Activated CD4-positive, alpha-beta T cell treated with anti-CD3 and anti-CD28 coated beads, Interleukin-2, amount 50 U/mL, for 16 hours (primary cell): ENCODE measurements around the gene MEIS1.

ENCODE experiments used
- DNase-seq: peaks from one replicate; pipeline ENCODE4 v3.0.0-alpha.2; 2020

MEIS1 gene

GRCh38 chr2:66541646-66542045, 106.7 kb downstream of the MEIS1 start:
- no peak for DNase-seq

- no peak for DNase-seq
These were observed 108.4 kb downstream of the MEIS1 start for GRCh38 chr2:66543257-66543767.

GRCh38 chr2:66544258-66544657, 109.3 kb downstream of the MEIS1 start:
- no peak for DNase-seq

- DNase-seq = no peak
These were observed 110.3 kb downstream of the MEIS1 start for GRCh38 chr2:66545258-66545657.

- no peak for DNase-seq
These were observed 112.2 kb downstream of the MEIS1 start for GRCh38 chr2:66547118-66547517.

- DNase-seq = no peak
These were observed 113.0 kb downstream of the MEIS1 start for GRCh38 chr2:66547887-66548286.

GRCh38 chr2:66548422-66548821, 113.5 kb downstream of the MEIS1 start:
- no peak for DNase-seq

GRCh38 chr2:66550826-66551225, 115.9 kb downstream of the MEIS1 start:
- no peak for DNase-seq

- no peak for DNase-seq
These were observed 118.4 kb downstream of the MEIS1 start for GRCh38 chr2:66553370-66553769.

GRCh38 chr2:66555091-66555490, 120.2 kb downstream of the MEIS1 start:
- DNase-seq = no peak

GRCh38 chr2:66555501-66556324, 120.8 kb downstream of the MEIS1 start:
- no peak for DNase-seq

GRCh38 chr2:66559672-66560071, 124.7 kb downstream of the MEIS1 start:
- no peak for DNase-seq

GRCh38 chr2:66560683-66561082, 125.8 kb downstream of the MEIS1 start:
- no peak for DNase-seq

GRCh38 chr2:66561645-66562303, 126.8 kb downstream of the MEIS1 start:
- DNase-seq = no peak

GRCh38 chr2:66562304-66562685, 127.4 kb downstream of the MEIS1 start:
- no peak for DNase-seq

- no peak for DNase-seq
These were observed 128.5 kb downstream of the MEIS1 start for GRCh38 chr2:66563473-66563872.

GRCh38 chr2:66565291-66565690, 130.4 kb downstream of the MEIS1 start:
- DNase-seq = no peak

GRCh38 chr2:66566726-66567399, 131.9 kb downstream of the MEIS1 start:
- no peak for DNase-seq

GRCh38 chr2:66567729-66568128, 132.8 kb downstream of the MEIS1 start:
- no peak for DNase-seq

- no peak for DNase-seq
These were observed 133.8 kb downstream of the MEIS1 start for GRCh38 chr2:66568650-66569300.

- no peak for DNase-seq
These were observed 134.5 kb downstream of the MEIS1 start for GRCh38 chr2:66569321-66569851.

- DNase-seq = no peak
These were observed 135.0 kb downstream of the MEIS1 start for GRCh38 chr2:66569974-66570373.

- DNase-seq = no peak
These were observed 135.5 kb downstream of the MEIS1 start for GRCh38 chr2:66570471-66570870.
